GM10266 (cell line): ENCODE data around the gene SMIM31.

Experiments
- DNase-seq: peaks from one replicate; pipeline ENCODE4 v3.0.0; 2012; ENCODE audit errors: extremely low spot score
- CTCF ChIP-seq: IDR thresholded peaks from 2 replicates; pipeline ENCODE4 v1.5.1; 2012; ENCODE audit warnings: mild to moderate bottlenecking, low read depth; ENCODE audit not compliant: control insufficient read depth, insufficient read depth; ENCODE audit errors: missing control alignments

The SMIM31 gene

GRCh38 chr4:164846566-164846965 lies 92.6 kb downstream of the SMIM31 start:
- TF ChIP-seq CTCF = no peak
- DNase-seq = no peak

GRCh38 chr4:164847016-164847415 lies 93.1 kb downstream of the SMIM31 start:
- no peak for DNase-seq
- TF ChIP-seq CTCF = no peak

GRCh38 chr4:164847967-164848649 lies 94.2 kb downstream of the SMIM31 start:
- no peak for DNase-seq
- no peak for TF ChIP-seq CTCF
